ENCODE data around the gene RGS19. TPM values are rescaled to one million over a fixed set of nuclear protein-coding genes. Genes with fewer than 3 reads are reported as not detected.
"Not testable (repeated sequence)": the region's sequence is repeated elsewhere in the genome, so short reads cannot be mapped to it uniquely, and the experiment has no call there.

The RGS19 gene
- total RNA-seq, 1 donor from 2014 or later: 40.3 TPM

- DNase-seq (ENCODE audit: extremely low read depth, low read depth, low spot score): no peak
Observed at GRCh38 chr20:64095927-64096326, 16.6 kb upstream of the RGS19 start.

GRCh38 chr20:64095455-64095854 lies 16.1 kb upstream of the RGS19 start:
- no peak for DNase-seq (ENCODE audit: extremely low read depth, low read depth, low spot score)

GRCh38 chr20:64093013-64093503 lies 13.7 kb upstream of the RGS19 start:
- DNase-seq (ENCODE audit: extremely low read depth, low read depth, low spot score): no peak

GRCh38 chr20:64092258-64093012 lies 13.1 kb upstream of the RGS19 start:
- no peak for DNase-seq (ENCODE audit: extremely low read depth, low read depth, low spot score)

GRCh38 chr20:64091770-64092169 lies 12.5 kb upstream of the RGS19 start:
- no peak for DNase-seq (ENCODE audit: extremely low read depth, low read depth, low spot score)

GRCh38 chr20:64091340-64091739 lies 12.0 kb upstream of the RGS19 start:
- DNase-seq (ENCODE audit: extremely low read depth, low read depth, low spot score): no peak

- DNase-seq (ENCODE audit: extremely low read depth, low read depth, low spot score): no peak
Observed at GRCh38 chr20:64090165-64090564, 10.8 kb upstream of the RGS19 start.

GRCh38 chr20:64088586-64088985 lies 9.3 kb upstream of the RGS19 start:
- not testable (repeated sequence) for DNase-seq (ENCODE audit: extremely low read depth, low read depth, low spot score)

GRCh38 chr20:64087226-64087825 lies 8.0 kb upstream of the RGS19 start:
- not testable (repeated sequence) for DNase-seq (ENCODE audit: extremely low read depth, low read depth, low spot score)

- no peak for DNase-seq (ENCODE audit: extremely low read depth, low read depth, low spot score)
Observed at GRCh38 chr20:64086801-64087200, 7.5 kb upstream of the RGS19 start.

- DNase-seq (ENCODE audit: extremely low read depth, low read depth, low spot score): no peak
Observed at GRCh38 chr20:64084685-64085152, 5.4 kb upstream of the RGS19 start.

GRCh38 chr20:64083804-64084684 lies 4.7 kb upstream of the RGS19 start, which contains the start of gene LKAAEAR1:
Gene LKAAEAR1, minus strand, starts transcription at chr20:64084398. Its CDS starts 179 bp downstream, at chr20:64084219.
- no peak for DNase-seq (ENCODE audit: extremely low read depth, low read depth, low spot score)

GRCh38 chr20:64083378-64083803 lies 4.1 kb upstream of the RGS19 start:
- DNase-seq (ENCODE audit: extremely low read depth, low read depth, low spot score): no peak

GRCh38 chr20:64082820-64083377 lies 3.6 kb upstream of the RGS19 start:
- DNase-seq (ENCODE audit: extremely low read depth, low read depth, low spot score): no peak

GRCh38 chr20:64082126-64082731 lies 2.9 kb upstream of the RGS19 start:
- DNase-seq (ENCODE audit: extremely low read depth, low read depth, low spot score): no peak

- DNase-seq (ENCODE audit: extremely low read depth, low read depth, low spot score): no peak
Observed at GRCh38 chr20:64081624-64081964, 2.3 kb upstream of the RGS19 start.

GRCh38 chr20:64080813-64081623 lies 1.7 kb upstream of the RGS19 start:
- DNase-seq (ENCODE audit: extremely low read depth, low read depth, low spot score): no peak

GRCh38 chr20:64080013-64080812 lies 895 bp upstream of the RGS19 start, which contains the start of gene OPRL1:
Gene OPRL1, plus strand, starts transcription at chr20:64080082. Its CDS starts 12,639 bp downstream, at chr20:64092721.
- no peak for DNase-seq (ENCODE audit: extremely low read depth, low read depth, low spot score)

- no peak for DNase-seq (ENCODE audit: extremely low read depth, low read depth, low spot score)
Observed at GRCh38 chr20:64078934-64079272, 415 bp downstream of the RGS19 start.

Data from glomerular endothelial cell (primary cell).